ENCODE measurements around the gene ZNF687.

The ZNF687 gene

DNA sequence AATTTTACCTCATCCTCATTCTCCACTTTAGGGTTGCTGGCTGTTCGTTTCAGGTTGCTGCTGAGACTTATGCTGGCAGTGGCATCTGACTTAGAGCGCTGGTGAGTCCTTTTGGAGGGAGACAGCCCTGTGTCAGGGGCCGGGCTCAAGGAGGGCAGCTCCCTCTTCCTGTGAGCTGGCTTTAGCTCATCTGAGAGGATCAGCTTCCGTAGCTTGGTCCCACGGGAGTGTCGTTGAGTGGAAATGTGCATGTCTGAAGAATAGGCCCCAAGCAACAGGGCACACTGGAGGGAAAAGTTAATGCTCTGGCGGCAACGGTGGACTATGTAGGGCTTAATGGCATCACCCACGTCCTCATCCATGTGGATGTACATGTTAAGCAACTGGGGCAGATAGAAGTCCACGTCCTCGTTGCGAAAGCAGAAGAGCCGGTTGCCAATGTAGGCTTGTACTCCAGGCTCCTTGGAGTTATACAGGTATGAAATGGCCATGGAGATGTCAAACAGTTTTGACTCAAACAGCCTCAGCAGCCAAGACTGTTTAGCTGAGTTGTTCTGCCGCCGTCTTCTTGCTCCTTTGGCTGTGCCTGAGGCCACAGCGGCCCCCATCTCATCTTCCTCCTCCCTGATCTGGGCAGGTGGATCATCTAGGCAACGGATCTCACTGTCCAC lies 33.6 kb downstream of the ZNF687 start:
- H3K4me3 ChIP-seq (ENCODE audit: low read depth, low read length), result no peak overlapping the region
- H3K9me3 ChIP-seq, result no peaks in the 10 kb centered on the region
- H3K36me3 ChIP-seq, result peaks cover 46% of the 10 kb centered on the region
- peaks cover 3% of the 10 kb centered on the region; the same call in 1 of the 2 replicates for H3K4me1 ChIP-seq
- no peak for DNase-seq
- TF ChIP-seq CTCF (IDR thresholded peaks at IDR 0.05; ENCODE audit: low read depth, low read length), result no peak
- H3K27me3 ChIP-seq, result no peaks in the 10 kb centered on the region

GRCh38 chr1:151318975-151319374 lies 36.9 kb downstream of the ZNF687 start:
- H3K27me3 ChIP-seq, result no peaks in the 10 kb centered on the region
- no peaks in the 10 kb centered on the region for H3K4me1 ChIP-seq
- H3K4me3 ChIP-seq (ENCODE audit: low read depth, low read length), result no peak overlapping the region
- no peaks in the 10 kb centered on the region for H3K9me3 ChIP-seq
- no peak for DNase-seq
- peaks cover 36% of the 10 kb centered on the region for H3K36me3 ChIP-seq
- no peak for TF ChIP-seq CTCF (IDR thresholded peaks at IDR 0.05; ENCODE audit: low read depth, low read length)

- TF ChIP-seq CTCF (IDR thresholded peaks at IDR 0.05; ENCODE audit: low read depth, low read length), result no peak
- H3K4me3 ChIP-seq (ENCODE audit: low read depth, low read length), result no peak overlapping the region
- no peaks in the 10 kb centered on the region for H3K27me3 ChIP-seq
- DNase-seq, result no peak
- no peaks in the 10 kb centered on the region for H3K4me1 ChIP-seq
- no peaks in the 10 kb centered on the region for H3K9me3 ChIP-seq
- H3K36me3 ChIP-seq, result peaks cover 21% of the 10 kb centered on the region
Measured at GRCh38 chr1:151324390-151324930, 42.4 kb downstream of the ZNF687 start.

DNA sequence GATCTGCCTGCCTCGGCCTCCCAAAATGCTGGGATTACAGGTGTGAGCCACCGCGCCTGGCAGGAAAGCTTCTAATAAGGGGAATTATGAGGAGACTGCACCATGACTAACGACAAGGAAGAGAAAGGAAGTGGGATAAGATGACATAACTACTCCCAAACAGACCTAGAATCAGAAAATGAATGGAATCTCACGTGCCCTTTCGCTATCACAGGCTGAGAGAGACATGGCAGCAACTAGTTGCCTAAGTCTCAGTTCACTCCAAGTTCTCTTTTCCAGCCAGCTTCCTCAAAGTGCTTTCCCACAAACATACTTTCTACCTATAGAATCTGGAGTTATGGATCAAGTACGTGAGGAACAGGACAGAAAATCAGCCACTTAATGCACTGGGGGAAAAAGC lies 43.1 kb downstream of the ZNF687 start:
- H3K36me3 ChIP-seq, result peaks cover 19% of the 10 kb centered on the region

DNA sequence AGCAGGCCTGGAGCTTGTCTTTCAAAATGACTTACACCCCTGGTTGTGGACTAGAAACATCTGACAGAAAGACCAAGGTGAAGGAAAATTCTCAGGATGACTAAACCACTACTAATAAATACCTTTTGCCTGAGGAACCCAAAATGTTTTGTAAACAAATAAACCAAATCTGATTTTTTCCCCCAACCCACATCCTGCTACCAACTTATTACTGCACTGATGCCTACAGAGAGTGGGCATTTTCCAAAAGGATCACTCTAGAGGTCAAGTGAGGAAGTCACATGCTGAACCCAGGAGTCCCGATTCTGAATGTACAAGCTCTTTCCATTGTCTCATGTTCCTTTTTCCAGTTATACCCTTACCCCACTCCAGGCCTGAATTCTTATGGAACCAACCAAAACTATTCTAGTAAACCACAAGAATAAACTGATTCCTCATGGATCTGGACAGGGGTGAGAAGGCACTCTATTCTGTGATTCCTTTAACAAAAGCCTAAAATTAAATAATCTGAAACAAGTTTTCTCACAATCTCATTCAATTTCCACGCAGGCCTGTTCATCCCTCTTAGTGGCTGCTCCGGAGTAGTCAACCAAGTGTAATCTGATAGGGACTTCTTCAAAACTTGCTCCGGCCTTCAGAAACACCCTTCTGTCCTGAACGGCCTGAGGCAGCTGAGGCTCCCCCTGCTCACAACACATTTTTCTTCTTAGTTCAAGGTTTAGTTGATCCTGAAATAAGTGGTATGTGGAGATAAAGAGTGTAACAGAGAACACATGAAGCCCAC lies 43.7 kb downstream of the ZNF687 start:
- no peak for TF ChIP-seq CTCF (IDR thresholded peaks at IDR 0.05; ENCODE audit: low read depth, low read length)
- DNase-seq, result no peak

More for the DNA sequence above, 43.1 kb downstream of the ZNF687 start:
- no peaks in the 10 kb centered on the region for H3K27me3 ChIP-seq
- H3K9me3 ChIP-seq, result no peaks in the 10 kb centered on the region
- TF ChIP-seq CTCF (IDR thresholded peaks at IDR 0.05; ENCODE audit: low read depth, low read length), result no peak
- H3K4me1 ChIP-seq, result no peaks in the 10 kb centered on the region
- no peak for DNase-seq
- H3K4me3 ChIP-seq (ENCODE audit: low read depth, low read length), result no peak overlapping the region

More for the DNA sequence above, 43.7 kb downstream of the ZNF687 start:
- no peaks in the 10 kb centered on the region for H3K4me1 ChIP-seq
- H3K4me3 ChIP-seq (ENCODE audit: low read depth, low read length), result peak overlapping the region; percentile 77
- no peaks in the 10 kb centered on the region for H3K9me3 ChIP-seq
- H3K27me3 ChIP-seq, result no peaks in the 10 kb centered on the region
- H3K36me3 ChIP-seq, result peaks cover 13% of the 10 kb centered on the region
